Measurements from ENCODE around the gene ATG14. TPM values are rescaled to one million over a fixed set of nuclear protein-coding genes. Genes with fewer than 3 reads are reported as not detected.

Gene ATG14
- total and polyA plus RNA-seq, 2 of the 8 experiments (the other 6 are each of a cell fraction or from before 2014, with no cell fraction given), result 4.9 to 10.8 TPM

- H3K4me2 ChIP-seq (ENCODE audit: insufficient read depth in 1 of 2, low read depth in 2 of 2, low read length in 2 of 2), result no peak overlapping the region
Measured at GRCh38 chr14:55389330-55389729, 22.3 kb downstream of the ATG14 start.

More at GRCh38 chr14:55389330-55389729, 22.3 kb downstream of the ATG14 start:
- no peak overlapping the region for H4K91ac ChIP-seq (replicated peaks; ENCODE audit: insufficient read length, low read length)
- H3K23me2 ChIP-seq (ENCODE audit: low read depth, low read length), result no peaks in the 10 kb centered on the region
- H3K23ac ChIP-seq (ENCODE audit: insufficient read length), result no peak overlapping the region
- H3K4me1 ChIP-seq (replicated peaks in 1 of 4; ENCODE audit: control insufficient read depth in 3 of 4, insufficient read depth in 4 of 4, low read length in 3 of 4), result no peaks in the 10 kb centered on the region
- no peaks in the 10 kb centered on the region for H3K79me1 ChIP-seq (ENCODE audit: low read depth, low read length)
- no peak overlapping the region for H3K4me3 ChIP-seq (ENCODE audit: extremely low read depth in 1 of 4, insufficient read depth in 2 of 4, low read depth in 3 of 4, low read length in 4 of 4)
- H3K14ac ChIP-seq (ENCODE audit: insufficient read length), result no peak overlapping the region
- H3K79me2 ChIP-seq (ENCODE audit: control insufficient read depth in 1 of 2, insufficient read depth in 2 of 2, low read length in 2 of 2), result no peaks in the 10 kb centered on the region
- 91% methylated on average over 4 of the region's 4 CpGs; no CpG with 5 or more reads in 1 of the 2 experiments for WGBS, 2 experiments (ENCODE audit: extremely low coverage in 1 of 2, insufficient coverage in 1 of 2, insufficient read length in 1 of 2, insufficient replicate concordance in 2 of 2, low coverage in 1 of 2, low lambda C conversion rate in 2 of 2, missing lambda C conversion rate in 1 of 2)
- H4K8ac ChIP-seq (ENCODE audit: extremely low read depth, insufficient read depth, low read length), result no peak overlapping the region
- ChIA-PET POLR2A (ENCODE audit: partially characterized antibody) (no interaction called here), CTCF (ENCODE audit: partially characterized antibody) (interaction anchor here (0.9 to 1.1 kb wide), 2 partner anchors 10 to 35 kb away, joined by 3 read pairs; no protein-coding TSS in a partner anchor)
- no peak overlapping the region for H2BK12ac ChIP-seq (ENCODE audit: low read depth, low read length)
- no peaks in the 10 kb centered on the region for H3K27me3 ChIP-seq (replicated peaks in 1 of 4; ENCODE audit: control insufficient read depth in 3 of 4, extremely low read depth in 1 of 4, insufficient read depth in 3 of 4, low read length in 3 of 4)
- no peak overlapping the region for H3K27ac ChIP-seq (ENCODE audit: low read depth, low read length)
- H2BK120ac ChIP-seq (replicated peaks; ENCODE audit: low read depth, low read length), result no peak overlapping the region
- no peak overlapping the region for H3K56ac ChIP-seq (replicated peaks; ENCODE audit: insufficient read length, low read depth, low read length)
- TF ChIP-seq, protein P1, sequence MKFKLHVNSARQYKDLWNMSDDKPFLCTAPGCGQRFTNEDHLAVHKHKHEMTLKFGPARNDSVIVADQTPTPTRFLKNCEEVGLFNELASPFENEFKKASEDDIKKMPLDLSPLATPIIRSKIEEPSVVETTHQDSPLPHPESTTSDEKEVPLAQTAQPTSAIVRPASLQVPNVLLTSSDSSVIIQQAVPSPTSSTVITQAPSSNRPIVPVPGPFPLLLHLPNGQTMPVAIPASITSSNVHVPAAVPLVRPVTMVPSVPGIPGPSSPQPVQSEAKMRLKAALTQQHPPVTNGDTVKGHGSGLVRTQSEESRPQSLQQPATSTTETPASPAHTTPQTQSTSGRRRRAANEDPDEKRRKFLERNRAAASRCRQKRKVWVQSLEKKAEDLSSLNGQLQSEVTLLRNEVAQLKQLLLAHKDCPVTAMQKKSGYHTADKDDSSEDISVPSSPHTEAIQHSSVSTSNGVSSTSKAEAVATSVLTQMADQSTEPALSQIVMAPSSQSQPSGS (IDR thresholded peaks at IDR 0.05; ENCODE audit: low read length), result no peak
- TF ChIP-seq MAX (IDR thresholded peaks at IDR 0.05) (no peak), CBX8 (IDR thresholded peaks at IDR 0.05; ENCODE audit: borderline replicate concordance, low read depth, low read length) (no peak), POU5F1 (IDR thresholded peaks at IDR 0.05; ENCODE audit: low read depth, low read length) (no peak), BCL11A (IDR thresholded peaks at IDR 0.05; ENCODE audit: low read depth in 2 of 2, low read length in 2 of 2) (no peak), BRCA1 (IDR thresholded peaks at IDR 0.05; ENCODE audit: low read depth, low read length) (no peak), BACH1 (IDR thresholded peaks at IDR 0.05; ENCODE audit: low read length) (no peak)
- H4K5ac ChIP-seq (ENCODE audit: insufficient read length, low read depth, low read length), result no peak overlapping the region
- H3K9ac ChIP-seq (replicated peaks in 1 of 4; ENCODE audit: extremely low read depth in 1 of 4, low read depth in 3 of 4, low read length in 3 of 4), result no peak overlapping the region
- DNase-seq (ENCODE audit: low read depth in 1 of 2, low spot score in 2 of 2) (no peak), FAIRE-seq (no peak)
- H2AK5ac ChIP-seq (ENCODE audit: low read depth, low read length), result no peak overlapping the region
- H3K9me3 ChIP-seq (ENCODE audit: insufficient read depth in 2 of 2, low read depth in 1 of 2, low read length in 1 of 2), result no peaks in the 10 kb centered on the region
- H4K20me1 ChIP-seq (replicated peaks in 1 of 2; ENCODE audit: control insufficient read depth in 1 of 2, insufficient read depth in 2 of 2, low read length in 2 of 2), result peaks cover 0 to 2% of the 10 kb centered on the region in 2 experiments
- peaks cover 6 to 20% (median 9%) of the 10 kb centered on the region in 4 experiments; a peak in 7 of 8 replicates for H3K36me3 ChIP-seq (ENCODE audit: control insufficient read depth in 2 of 4, insufficient read depth in 4 of 4, low read length in 3 of 4)
- H2BK20ac ChIP-seq (ENCODE audit: low read length), result no peak overlapping the region
- H2AFZ ChIP-seq (ENCODE audit: low read length), result no peak overlapping the region
- H3K18ac ChIP-seq (ENCODE audit: extremely low read depth, low read length), result no peak overlapping the region
- no peak overlapping the region for H2BK15ac ChIP-seq (ENCODE audit: low read length)
- no peak overlapping the region for H2BK5ac ChIP-seq (ENCODE audit: low read depth, low read length)
- no peak overlapping the region for H3K4ac ChIP-seq (replicated peaks; ENCODE audit: insufficient read length, low read depth, low read length)

Data from H1 (cell line).